ENCODE data around the gene KLHL29.

DNA sequence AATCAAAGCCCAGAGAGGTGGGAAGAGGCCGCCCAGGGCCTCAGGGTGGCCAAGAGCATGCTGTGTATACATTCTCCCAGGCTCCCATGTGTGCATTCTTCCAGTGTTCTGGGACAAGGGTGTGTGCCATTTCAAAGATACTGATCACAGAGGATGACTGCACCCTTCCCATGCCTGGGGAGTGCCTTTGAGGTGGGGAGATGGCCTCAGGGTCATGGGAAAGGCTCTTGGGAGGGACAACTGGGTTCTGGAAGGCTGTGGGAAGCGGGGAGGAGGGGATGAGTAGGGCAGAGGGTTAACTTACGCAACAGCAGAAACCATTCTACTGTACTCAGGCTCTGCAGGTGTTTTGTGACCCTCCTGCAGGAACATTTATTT is 40.9 kb downstream of the KLHL29 start:
- TF ChIP-seq, protein P1, sequence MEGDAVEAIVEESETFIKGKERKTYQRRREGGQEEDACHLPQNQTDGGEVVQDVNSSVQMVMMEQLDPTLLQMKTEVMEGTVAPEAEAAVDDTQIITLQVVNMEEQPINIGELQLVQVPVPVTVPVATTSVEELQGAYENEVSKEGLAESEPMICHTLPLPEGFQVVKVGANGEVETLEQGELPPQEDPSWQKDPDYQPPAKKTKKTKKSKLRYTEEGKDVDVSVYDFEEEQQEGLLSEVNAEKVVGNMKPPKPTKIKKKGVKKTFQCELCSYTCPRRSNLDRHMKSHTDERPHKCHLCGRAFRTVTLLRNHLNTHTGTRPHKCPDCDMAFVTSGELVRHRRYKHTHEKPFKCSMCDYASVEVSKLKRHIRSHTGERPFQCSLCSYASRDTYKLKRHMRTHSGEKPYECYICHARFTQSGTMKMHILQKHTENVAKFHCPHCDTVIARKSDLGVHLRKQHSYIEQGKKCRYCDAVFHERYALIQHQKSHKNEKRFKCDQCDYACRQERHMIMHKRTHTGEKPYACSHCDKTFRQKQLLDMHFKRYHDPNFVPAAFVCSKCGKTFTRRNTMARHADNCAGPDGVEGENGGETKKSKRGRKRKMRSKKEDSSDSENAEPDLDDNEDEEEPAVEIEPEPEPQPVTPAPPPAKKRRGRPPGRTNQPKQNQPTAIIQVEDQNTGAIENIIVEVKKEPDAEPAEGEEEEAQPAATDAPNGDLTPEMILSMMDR (IDR thresholded peaks at IDR 0.05; ENCODE audit: insufficient read depth, low read depth, low read length) = no peak
- TF ChIP-seq EZH2 (IDR thresholded peaks at IDR 0.05; ENCODE audit: insufficient read depth, low read length) = no peak
